ENCODE data around the gene ZNF727.

- TF ChIP-seq TAF1 (IDR thresholded peaks at IDR 0.05; ENCODE audit: borderline replicate concordance, insufficient read depth, low read length) (no peak), REST (IDR thresholded peaks at IDR 0.05; ENCODE audit: insufficient read depth in 1 of 2, low read depth in 2 of 2, low read length in 2 of 2) (no peak)
Measured at GRCh38 chr7:64045301-64046040, at the start of gene ZNF727.
